Forelimb muscle (tissue), 1 donor: ENCODE measurements around the gene TRAIP. TPM values are rescaled to one million over a fixed set of nuclear protein-coding genes. Genes with fewer than 3 reads are reported as not detected.
"Not testable (repeated sequence)": the region's sequence is repeated elsewhere in the genome, so short reads cannot be mapped to it uniquely, and the experiment has no call there.

Experiments used
- DNase-seq: peaks from one replicate; pipeline ENCODE4 v3.0.0-alpha.2; 2013; ENCODE audit warnings: low read depth
- polyA plus RNA-seq: library from polyadenylated mRNA; unstranded; fragments of 120-200 nt; gene quantifications from one replicate; pipeline ENCODE4 v1.2.1, GENCODE V29; 2013; ENCODE audit not compliant: insufficient read length

The TRAIP gene
- polyA plus RNA-seq, 1 donor, result 4.3 TPM

DNA sequence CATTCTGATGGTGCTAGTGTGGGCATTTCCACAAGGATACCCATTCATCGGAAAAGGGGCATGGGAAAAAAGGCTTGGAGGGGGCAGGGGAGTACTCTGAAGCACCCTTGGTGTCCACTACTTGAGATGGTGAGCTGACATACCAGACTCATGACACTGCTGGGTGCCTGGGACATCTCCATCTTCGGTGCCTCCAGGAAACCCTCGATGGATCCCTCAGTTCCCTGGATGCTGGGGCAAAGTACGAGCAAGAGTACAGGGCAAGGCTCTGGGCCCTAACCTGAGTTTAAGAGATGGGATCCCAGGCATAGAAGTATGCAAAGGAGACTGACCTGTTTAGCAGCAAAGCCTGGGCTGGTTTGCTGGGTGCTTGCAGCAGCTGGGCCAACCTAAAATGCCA, 64.8 kb downstream of the TRAIP start:
- no peak for DNase-seq

DNA sequence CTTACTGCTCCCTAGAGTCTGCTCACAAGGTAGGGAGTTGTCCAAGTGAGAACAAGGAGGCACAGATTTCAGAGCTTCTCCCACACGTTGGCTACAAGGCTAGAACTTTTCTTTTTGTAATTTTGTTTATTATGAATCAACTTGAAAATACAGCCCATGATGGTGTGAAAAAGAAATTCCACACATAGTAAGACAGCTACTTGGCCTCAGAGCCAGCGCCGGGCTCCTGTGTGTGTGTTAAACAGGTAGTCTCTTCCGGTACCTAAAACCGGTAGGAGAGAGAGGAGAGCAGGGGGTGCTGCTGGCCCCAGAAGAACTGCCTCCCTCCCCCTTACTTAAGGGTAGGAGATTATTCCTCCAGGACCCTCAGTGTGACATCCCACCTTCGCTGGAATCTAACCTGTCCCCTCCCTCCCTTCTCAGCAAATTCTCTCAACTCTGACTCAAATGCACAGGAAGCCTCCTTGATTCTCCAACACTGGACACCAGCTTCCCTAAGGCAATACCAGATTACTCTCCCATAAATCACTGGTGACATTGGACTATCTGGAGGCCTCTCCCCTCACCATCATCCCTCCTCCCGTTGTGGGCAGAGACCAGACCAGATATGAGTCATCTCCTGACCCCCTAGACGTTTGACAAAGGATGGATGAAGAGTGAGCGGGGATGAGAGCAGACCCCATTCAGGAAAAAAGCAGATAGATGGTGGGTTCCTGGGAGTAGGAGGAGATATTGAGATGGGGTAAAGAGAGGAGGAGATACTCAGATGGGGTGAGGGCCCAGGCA, 65.5 kb downstream of the TRAIP start:
- no peak for DNase-seq

DNA sequence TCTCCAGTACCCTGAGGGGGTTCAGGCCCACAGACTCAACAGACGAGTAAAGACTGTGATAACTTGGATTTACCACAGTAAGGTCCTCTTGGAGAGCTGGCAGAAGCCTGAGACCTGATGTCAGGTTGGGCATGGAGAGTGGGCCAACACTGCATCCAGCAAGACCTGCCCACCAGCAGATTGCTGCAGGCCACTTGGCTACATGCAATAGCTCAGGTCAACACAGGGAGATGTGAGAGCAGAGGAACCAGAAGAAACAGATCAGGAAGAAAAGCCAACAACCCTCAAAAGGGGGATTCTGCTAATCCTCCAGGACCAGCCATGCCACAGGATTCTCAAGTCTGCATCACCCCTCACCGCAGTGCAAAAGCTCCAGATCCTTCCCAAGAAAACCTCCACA, 68.3 kb downstream of the TRAIP start:
- DNase-seq, result no peak

DNA sequence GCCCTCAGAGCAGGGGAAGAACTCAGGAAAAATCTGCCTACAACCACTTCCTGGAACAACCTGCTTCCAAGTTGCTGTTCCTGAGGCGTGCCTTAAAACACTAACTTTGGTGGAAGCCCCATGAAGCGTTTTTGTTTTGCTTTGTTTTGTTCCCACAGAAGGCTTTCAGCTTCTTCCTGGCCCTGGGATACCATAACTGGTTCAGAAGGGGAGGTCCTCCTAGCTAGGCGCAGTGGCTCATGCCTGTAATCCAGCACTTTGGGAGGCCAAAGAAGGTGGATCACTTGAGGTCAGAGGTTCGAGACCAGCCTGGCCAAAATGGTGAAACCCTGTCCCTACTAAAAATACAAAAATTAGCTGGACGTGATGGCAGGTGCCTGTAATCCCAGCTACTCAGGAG, 68.8 kb downstream of the TRAIP start:
- no peak for DNase-seq

DNA sequence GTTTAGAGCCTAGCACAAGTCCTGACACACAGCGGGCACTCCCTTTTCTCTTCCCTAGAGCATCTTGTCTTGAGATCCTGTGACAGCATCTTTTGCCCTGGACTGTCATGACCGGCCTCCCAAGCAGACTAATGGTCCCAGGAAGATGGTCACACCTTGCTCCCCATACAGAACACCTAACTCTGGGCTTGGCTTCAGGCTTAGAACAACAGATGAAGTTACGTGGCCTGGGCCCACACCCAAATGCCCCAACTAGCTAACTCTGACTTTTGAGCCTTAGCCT, 69.2 kb downstream of the TRAIP start:
- no peak for DNase-seq

DNA sequence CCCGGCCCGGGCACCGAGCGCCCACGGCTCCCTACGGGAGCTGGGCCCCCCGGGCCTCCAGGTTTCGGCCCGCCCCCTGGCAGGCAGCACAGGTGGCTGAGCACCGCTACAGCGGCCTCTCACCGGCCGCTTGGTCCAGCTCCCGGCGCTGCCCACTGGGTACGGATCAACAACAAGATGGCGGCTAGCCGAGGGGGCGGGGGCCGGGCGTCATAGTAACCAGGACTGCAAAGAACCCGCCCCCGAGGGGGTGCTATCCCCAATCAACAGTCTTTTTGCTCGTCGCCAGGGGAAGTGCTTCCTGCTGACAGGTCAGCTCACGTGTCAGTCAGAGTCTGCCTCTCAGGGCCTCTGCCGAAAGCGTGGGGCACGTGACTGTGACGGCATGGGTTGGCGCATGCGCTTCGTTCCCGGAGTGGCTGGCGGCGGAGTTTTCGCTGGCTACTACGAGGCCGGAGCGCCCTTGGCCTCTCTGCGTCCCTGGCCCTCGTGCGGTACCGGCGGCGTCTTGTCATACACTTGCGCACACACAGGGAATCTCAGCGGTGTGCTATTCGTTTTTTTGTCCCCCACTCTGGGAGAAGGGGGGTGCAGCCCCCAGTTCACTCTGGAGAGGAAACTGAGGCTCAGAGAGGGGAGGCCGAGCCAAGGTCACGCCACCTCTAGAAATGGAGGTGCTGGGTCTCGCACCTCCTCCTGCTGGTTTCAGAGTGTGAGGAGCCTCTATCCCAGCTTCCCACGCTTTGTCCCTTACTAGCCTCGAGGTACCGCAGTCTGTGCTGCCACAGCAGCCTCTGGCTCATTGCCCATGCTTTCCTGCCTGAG, 69.8 kb downstream of the TRAIP start, which contains the start of gene IP6K1:
IP6K1 (minus strand) TSS at position 186 of the 825 bp plus-strand sequence. CDS start 38,502 bp downstream, outside the sequence.
- peak; percentile 100 for DNase-seq

DNA sequence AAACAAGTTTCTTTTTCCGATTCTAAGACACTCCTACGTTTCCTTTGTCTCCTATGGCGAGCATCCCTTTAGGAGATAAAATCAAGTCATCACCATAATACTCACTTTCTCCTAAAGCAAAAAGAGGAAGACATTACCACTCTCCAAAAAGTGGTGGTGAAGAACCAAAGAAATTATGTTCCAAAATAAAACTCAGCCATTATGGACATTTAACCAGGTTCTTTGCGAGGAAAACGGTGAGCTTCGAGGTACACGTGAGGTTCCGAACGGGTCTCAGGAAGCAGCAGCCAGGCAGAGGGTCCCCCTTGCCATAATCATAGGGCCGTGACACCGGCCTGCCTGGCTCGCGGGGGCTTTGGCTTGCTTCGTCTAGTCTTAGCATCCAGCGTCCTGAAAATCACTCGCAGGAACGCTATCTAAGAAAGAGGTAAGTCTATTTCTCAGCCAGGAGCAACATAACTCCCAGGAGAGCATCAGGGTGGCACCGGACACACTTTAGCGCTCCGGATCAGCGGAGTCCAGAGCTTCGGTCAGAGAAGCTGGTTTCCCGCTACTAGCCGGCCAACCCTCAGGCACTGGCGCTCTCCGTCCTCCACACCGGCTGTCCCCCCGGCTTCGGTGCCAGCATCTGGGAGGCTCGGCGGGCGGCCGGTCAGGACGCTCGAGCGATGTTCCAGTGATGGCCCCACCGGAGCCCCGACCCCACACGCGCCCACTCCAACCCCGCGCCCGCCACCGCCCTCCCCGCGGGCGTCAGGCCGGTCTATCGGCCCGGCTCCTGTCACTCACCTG, 70.6 kb downstream of the TRAIP start:
- DNase-seq, result no peak

DNA sequence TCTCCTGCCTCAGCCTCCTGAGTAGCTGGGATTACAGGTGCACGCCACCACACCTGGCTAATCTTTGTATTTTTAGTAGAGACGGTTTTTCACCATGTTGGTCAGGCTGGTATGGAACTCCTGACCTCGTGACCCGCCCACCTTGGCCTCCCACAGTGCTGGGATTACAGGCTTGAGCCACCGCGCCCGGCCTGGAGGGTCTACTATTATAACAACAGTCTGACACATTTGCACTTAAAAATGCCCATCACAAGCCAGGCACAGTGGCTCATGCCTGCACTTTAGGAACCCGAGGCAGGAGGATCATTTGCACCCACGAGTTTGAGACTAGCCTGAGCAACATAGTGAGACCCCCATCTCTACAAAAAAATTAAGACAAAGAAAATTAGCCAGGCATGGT, 74.1 kb downstream of the TRAIP start:
- not testable (repeated sequence) for DNase-seq

DNA sequence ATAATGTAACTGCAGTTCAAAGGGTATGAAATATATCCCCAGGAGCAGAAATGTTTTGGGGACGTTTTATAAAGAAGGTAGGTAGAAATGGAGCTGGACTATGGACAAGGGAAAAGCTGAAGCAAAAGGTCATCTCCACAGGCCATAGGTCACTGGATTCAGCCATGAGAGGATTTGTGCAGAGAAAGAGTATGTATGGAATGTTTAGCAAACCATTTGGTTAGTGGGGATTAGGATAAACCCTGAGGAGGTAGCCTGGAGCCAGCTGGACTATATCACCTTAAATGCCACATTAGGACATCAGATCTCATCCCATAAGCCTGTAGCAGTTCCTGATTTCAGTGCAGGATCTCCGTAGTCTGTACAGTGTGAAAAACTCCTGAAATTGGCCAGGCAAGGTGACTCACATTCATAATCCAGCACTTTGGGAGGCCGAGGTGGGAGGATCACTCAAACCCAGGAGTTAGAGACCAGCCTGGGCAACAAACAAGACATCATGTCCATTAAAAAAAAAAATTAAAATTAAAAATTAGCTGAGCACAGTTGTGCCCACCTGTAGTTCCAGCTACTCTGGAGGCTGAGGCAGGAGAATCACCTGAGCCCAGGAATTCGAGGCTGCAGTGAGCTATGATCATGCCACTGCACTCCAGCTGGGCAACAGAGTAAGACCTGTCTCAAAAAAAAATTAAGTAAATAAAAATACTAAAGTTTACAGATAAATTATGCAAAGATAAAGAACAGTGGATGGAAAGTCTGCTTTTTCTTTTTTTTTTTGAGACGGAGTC, 74.8 kb downstream of the TRAIP start:
- DNase-seq, result no peak

DNA sequence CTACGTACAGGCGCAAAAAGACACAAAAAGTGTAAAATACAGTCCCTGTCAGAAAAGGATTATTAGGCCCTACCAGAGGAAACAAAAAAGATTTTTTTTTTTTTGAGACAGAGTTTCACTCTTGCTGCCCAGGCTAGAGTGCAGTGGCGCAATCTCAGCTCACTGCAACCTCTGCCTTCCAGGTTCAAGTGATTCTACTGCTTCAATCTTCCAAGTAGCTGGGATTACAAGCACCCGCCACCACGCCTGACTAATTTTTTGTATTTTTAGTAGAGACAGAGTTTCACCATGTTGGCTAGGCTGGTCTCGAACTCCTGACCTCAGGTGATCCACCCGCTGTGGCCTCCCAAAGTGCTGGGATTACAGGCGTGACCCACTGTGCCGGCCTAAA, 75.4 kb downstream of the TRAIP start:
- not testable (repeated sequence) for DNase-seq

DNA sequence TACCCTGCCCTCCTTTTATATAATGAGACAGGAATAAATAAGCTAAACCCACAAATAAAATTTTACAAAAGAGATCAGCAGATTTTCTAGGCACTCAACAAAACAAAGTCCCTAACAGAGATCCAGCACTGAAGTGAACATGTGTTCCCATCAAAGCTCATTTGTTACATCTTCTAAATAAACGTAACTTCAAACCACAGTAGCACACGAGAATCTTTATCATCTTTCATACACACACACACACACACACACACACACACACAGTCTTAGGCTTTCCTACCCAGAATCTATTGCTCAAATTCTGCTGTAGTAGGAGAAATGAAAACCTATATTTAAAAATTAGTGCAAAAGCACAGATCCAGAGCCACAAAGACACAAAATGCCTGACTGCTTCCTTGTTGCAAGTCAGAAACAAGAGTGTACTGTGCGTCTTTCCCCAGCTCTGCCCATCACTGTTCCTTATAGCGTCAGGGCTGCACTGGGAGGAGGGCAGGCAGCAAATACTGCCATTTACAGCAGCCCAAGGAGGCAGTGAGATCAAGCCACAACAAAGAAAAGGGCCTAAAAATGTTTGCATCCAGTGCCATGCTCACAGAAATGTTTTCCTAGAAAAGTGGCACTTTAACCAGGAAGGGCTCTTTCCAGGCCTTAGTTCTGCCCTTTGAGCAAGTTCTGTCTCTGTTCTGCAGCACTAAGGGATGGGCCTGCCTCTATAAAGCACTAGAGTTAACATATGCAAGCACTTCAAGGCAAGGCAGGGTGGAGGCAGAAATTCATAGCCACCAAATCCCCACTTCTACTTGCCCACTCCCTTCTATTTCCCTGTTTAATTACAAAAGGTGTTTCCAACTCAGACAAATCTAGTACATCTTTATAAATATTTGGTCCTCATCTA, 76.0 kb downstream of the TRAIP start:
- no peak for DNase-seq

DNA sequence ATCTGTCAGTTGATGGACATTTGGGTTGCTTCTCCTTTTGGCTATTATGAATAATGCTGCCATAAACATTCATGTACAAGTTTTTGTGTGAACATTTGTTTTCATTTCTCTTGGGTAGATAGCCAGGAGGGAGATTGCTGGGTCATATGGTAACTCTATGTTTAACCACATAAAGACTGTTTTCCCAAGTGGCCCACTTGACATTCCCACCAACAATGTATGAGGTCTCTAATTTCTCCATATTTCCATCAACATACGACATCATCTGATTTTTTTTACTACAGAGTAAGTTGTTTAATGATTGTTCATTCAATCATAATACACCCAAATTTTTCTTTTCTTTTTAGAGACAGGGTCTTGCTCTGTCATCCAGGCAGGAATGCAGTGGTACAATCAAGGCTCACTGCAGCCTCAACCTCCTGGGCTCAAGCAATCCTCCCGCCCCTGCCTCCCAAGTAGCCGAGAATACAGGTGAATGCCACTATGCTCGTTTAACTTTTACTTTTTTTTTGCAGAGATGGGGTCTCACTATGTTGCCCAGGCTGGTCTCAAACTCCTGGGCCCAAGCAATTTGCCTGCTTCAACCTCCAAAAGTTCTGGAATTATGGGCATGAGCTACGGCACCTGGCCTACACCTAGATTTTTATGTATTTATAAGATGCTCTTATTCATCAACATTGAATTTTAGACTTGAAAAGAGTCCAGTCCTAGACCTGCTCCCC, 76.8 kb downstream of the TRAIP start:
- DNase-seq, result no peak

Other genes starting within 250 kb of the TRAIP start
- 56.2 TPM for gene APEH, start 182.2 kb downstream of the TRAIP start, polyA plus RNA-seq
- 8.6 TPM for gene MST1, start 167.1 kb downstream of the TRAIP start, polyA plus RNA-seq
- 42.5 TPM for gene RNF123, start 167.0 kb downstream of the TRAIP start, polyA plus RNA-seq
- 2.7 TPM for gene AMIGO3, start 136.9 kb downstream of the TRAIP start, polyA plus RNA-seq
- gene GMPPB, start 132.6 kb downstream of the TRAIP start, polyA plus RNA-seq, result 10.8 TPM
- 22.6 TPM for gene IP6K1, start 70.0 kb downstream of the TRAIP start, polyA plus RNA-seq
- 0.25 TPM for gene CDHR4, start 56.7 kb downstream of the TRAIP start, polyA plus RNA-seq
- gene INKA1, start 53.3 kb downstream of the TRAIP start, polyA plus RNA-seq, result 6.8 TPM
- gene UBA7, start 42.6 kb downstream of the TRAIP start, polyA plus RNA-seq, result 18.3 TPM
- 0.13 TPM for gene CAMKV, start 13.3 kb upstream of the TRAIP start, polyA plus RNA-seq
- gene MST1R, start 47.3 kb upstream of the TRAIP start, polyA plus RNA-seq, result 2.4 TPM
- 5.8 TPM for gene MON1A, start 73.2 kb upstream of the TRAIP start, polyA plus RNA-seq
- 79.4 TPM for gene RBM6, start 83.6 kb upstream of the TRAIP start, polyA plus RNA-seq
- gene RBM5, start 232.4 kb upstream of the TRAIP start, polyA plus RNA-seq, result 171 TPM